ENCODE data around the gene HSPB9. TPM values are rescaled to one million over a fixed set of nuclear protein-coding genes. Genes with fewer than 3 reads are reported as not detected.
A peak's percentile ranks its signal among the peaks of the same experiment; 100 is the strongest.

HSPB9 gene
- total and polyA plus RNA-seq, 2 donors (not counting 3 experiments of a cell fraction or from before 2014, with no cell fraction given), result not detected

GRCh38 chr17:42120770-42121769 is 1.5 kb upstream of the HSPB9 start, which contains the start of gene KAT2A:
TSS of gene KAT2A (minus strand) at chr17:42121367. CDS start at chr17:42121304, 63 bp downstream.
- ChIA-PET POLR2A (interaction anchor here (0.6 kb wide), 1 partner anchor 46 kb away, joined by 4 read pairs; no protein-coding TSS in a partner anchor), CTCF (interaction anchor here (0.6 to 6.8 kb wide), 11 partner anchors 8 to 397 kb away, joined by 3 to 74 read pairs (median 3); partner anchors contain the start of genes CNP, HCRT and KCNH4)
- Histone ChIP-seq H3K9me1 (replicated peaks; ENCODE audit: control insufficient read depth, extremely low read depth, insufficient read depth, low read length) (no peaks in the 10 kb centered on the region), H3K4me2 (ENCODE audit: insufficient read depth, low read length) (peak within 1 kb of the TSS; percentile 44), H3K4me3 (replicated peaks in 1 of 3; ENCODE audit: insufficient read depth in 1 of 3, low read depth in 1 of 3, low read length in 3 of 3) (peak within 1 kb of the TSS in 2 of 3 experiments; percentile 62 to 70), H4K20me1 (replicated peaks; ENCODE audit: control insufficient read depth, extremely low read depth, insufficient read depth, low read length) (no peaks in the 10 kb centered on the region), H3K9me3 (replicated peaks; ENCODE audit: control insufficient read depth, insufficient read depth, low read length) (no peaks in the 10 kb centered on the region), H3K9ac (replicated peaks; ENCODE audit: extremely low read depth, insufficient read depth, low read length) (no peak within 1 kb of the TSS), H3K27ac (ENCODE audit: insufficient read depth, low read depth, low read length) (no peak within 1 kb of the TSS), H3K27me3 (ENCODE audit: control insufficient read depth in 2 of 2, insufficient read depth in 2 of 2, low read length in 2 of 2) (no peaks in the 10 kb centered on the region), H3K4me1 (ENCODE audit: control insufficient read depth, extremely low read depth, insufficient read depth, low read length) (peaks cover 5% of the 10 kb centered on the region), H3K79me2 (ENCODE audit: control insufficient read depth, insufficient read depth, low read length) (no peaks in the 10 kb centered on the region), H3K36me3 (ENCODE audit: control insufficient read depth in 2 of 2, extremely low read depth in 1 of 2, insufficient read depth in 2 of 2, low read length in 2 of 2) (peaks cover 9 to 10% of the 10 kb centered on the region in 2 experiments), H2AFZ (ENCODE audit: low read depth, low read length) (peak within 1 kb of the TSS; percentile 11)
- dilution Hi-C loops (cut with MboI; ENCODE audit: extremely low pct_ligation_motif_present, low sequenced_read_pairs), result loop anchor here (25.0 kb wide), 1 partner anchor 159 kb away; the partner anchor contains the start of gene CNP
- FAIRE-seq (peak; percentile 91), DNase-seq (ENCODE audit: low read depth, low spot score) (peak; percentile 79)
- TF ChIP-seq MAX (IDR thresholded peaks at IDR 0.05; ENCODE audit: insufficient read depth, insufficient read length) (peak; percentile 59), POLR2AphosphoS5 (IDR thresholded peaks at IDR 0.05; ENCODE audit: insufficient read depth, low read depth, low read length) (peak; percentile 96), GATA2 (IDR thresholded peaks at IDR 0.05; ENCODE audit: insufficient read depth, insufficient read length, low read depth, low read length) (no peak), CTCF (IDR thresholded peaks at IDR 0.05; ENCODE audit: extremely low read depth in 1 of 2, insufficient read depth in 1 of 2, low read depth in 1 of 2, low read length in 2 of 2) (no peak), MYC (IDR thresholded peaks at IDR 0.05; ENCODE audit: low read depth, low read length) (peak; percentile 93), POLR2A (IDR thresholded peaks at IDR 0.05; ENCODE audit: low read depth, low read length) (peak; percentile 84), EZH2 (IDR thresholded peaks at IDR 0.05; ENCODE audit: borderline replicate concordance, low read depth, low read length, severe bottlenecking) (no peak), JUN (IDR thresholded peaks at IDR 0.05; ENCODE audit: borderline replicate concordance, insufficient read depth, insufficient read length, low read depth) (no peak), FOS (IDR thresholded peaks at IDR 0.05; ENCODE audit: borderline replicate concordance, insufficient read depth, low read length) (no peak)
- intact Hi-C loops (cut with micrococcal nuclease), result loop anchor here (1.0 to 2.0 kb wide), 2 partner anchors 34 to 60 kb away; partner anchors contain the start of gene KCNH4
- BruUV-seq (replicated peaks), result no TSS peak
